HG03097 (cell line): Measurements from ENCODE around the gene ARHGAP22.

Source experiments
- ATAC-seq: cut with Tn5 transposase; IDR thresholded peaks from one replicate; pipeline ENCODE4 v1.9.1; 2021; ENCODE audit not compliant: unreplicated experiment, low FRiP score

ARHGAP22 gene

GRCh38 chr10:48608976-48609375, 4.1 kb upstream of the ARHGAP22 start:
- ATAC-seq: no peak

GRCh38 chr10:48608279-48608681, 3.4 kb upstream of the ARHGAP22 start:
- peak; percentile 70 for ATAC-seq

GRCh38 chr10:48607356-48608278, 2.7 kb upstream of the ARHGAP22 start:
- no peak for ATAC-seq

- ATAC-seq: no peak
Observed at GRCh38 chr10:48606530-48607355, 1.9 kb upstream of the ARHGAP22 start.

- no peak for ATAC-seq
Observed at GRCh38 chr10:48605786-48606529, 1.1 kb upstream of the ARHGAP22 start.

GRCh38 chr10:48604039-48604990, 558 bp downstream of the ARHGAP22 start:
- no peak for ATAC-seq

GRCh38 chr10:48603421-48604038, 1.3 kb downstream of the ARHGAP22 start:
- no peak for ATAC-seq

GRCh38 chr10:48602401-48603135, 2.3 kb downstream of the ARHGAP22 start:
- ATAC-seq: no peak

- ATAC-seq: no peak
Observed at GRCh38 chr10:48601789-48602188, 3.1 kb downstream of the ARHGAP22 start.

GRCh38 chr10:48600645-48601505, 4.0 kb downstream of the ARHGAP22 start:
- ATAC-seq: no peak

- ATAC-seq: no peak
Observed at GRCh38 chr10:48599830-48600134, 5.1 kb downstream of the ARHGAP22 start.

- no peak for ATAC-seq
Observed at GRCh38 chr10:48598936-48599829, 5.7 kb downstream of the ARHGAP22 start.

GRCh38 chr10:48598243-48598935, 6.5 kb downstream of the ARHGAP22 start:
- ATAC-seq: no peak

GRCh38 chr10:48595539-48595932, 9.3 kb downstream of the ARHGAP22 start:
- ATAC-seq: no peak

GRCh38 chr10:48594803-48595538, 9.9 kb downstream of the ARHGAP22 start:
- no peak for ATAC-seq

- ATAC-seq: no peak
Observed at GRCh38 chr10:48594371-48594770, 10.5 kb downstream of the ARHGAP22 start.
